ENCODE measurements around the gene USP2. TPM values are rescaled to one million over a fixed set of nuclear protein-coding genes. Genes with fewer than 3 reads are reported as not detected.

The USP2 gene
- total RNA-seq, 1 donor from 2014 or later: 2.6 TPM

DNA sequence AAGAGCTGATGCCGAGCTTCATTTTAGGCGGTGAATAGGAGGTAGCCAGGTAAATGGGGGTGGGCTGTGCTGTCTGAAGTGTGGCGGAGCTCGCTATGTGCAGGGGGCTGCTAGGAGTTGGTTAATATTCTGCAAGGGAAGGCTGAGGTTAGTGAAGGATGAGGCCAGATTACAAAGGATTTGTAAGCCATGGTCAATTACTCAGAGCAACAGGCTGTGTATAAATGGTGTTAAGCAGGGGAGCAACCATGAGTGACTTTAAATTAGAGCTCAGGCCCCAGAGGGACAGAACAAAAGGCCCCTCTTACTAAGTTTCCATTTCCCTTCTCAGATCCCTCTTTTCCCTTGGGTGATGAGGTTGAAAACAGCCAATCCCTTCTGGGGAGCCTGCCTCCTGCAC lies 57.3 kb downstream of the USP2 start:
- H3K9me3 Mint-ChIP-seq (ENCODE audit: unreplicated experiment): peaks cover 1% of the 10 kb centered on the region
- H3K27ac Mint-ChIP-seq (ENCODE audit: unreplicated experiment): no peak overlapping the region
- no peak for TF ChIP-seq CTCF (IDR thresholded peaks at IDR 0.05; ENCODE audit: partially characterized antibody, unreplicated experiment)

DNA sequence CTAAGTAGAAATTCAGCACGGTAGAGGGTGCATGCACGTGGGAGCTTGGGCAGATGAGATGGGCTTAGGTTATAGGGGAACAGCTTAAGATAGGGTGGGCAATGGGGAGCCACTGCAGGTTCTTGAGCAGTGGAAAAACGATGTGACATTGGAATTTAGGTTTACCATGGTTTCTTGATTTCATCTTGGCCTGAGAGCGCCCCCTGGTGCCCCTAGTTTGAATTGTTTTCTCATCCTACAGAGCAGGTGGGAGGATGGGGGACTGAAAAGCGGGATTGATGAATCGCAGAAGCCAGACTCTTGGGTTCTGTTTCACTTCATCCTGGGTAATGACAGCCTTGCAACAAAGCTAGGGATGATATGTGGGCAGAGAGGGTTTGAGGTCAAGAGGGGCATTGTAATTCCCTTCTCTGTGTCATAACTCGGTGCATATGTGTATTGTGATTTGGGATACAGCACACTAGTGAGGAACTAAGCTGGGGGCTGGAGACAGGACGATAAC lies 57.9 kb downstream of the USP2 start:
- no peaks in the 10 kb centered on the region for H3K36me3 Mint-ChIP-seq (ENCODE audit: unreplicated experiment)
- H3K27me3 Mint-ChIP-seq (ENCODE audit: unreplicated experiment): no peaks in the 10 kb centered on the region
- DNase-seq: peak; percentile 86
- TF ChIP-seq CTCF (IDR thresholded peaks at IDR 0.05; ENCODE audit: partially characterized antibody, unreplicated experiment): peak; percentile 90
- H3K27ac Mint-ChIP-seq (ENCODE audit: unreplicated experiment): no peak overlapping the region
- H3K9me3 Mint-ChIP-seq (ENCODE audit: unreplicated experiment): peaks cover 1% of the 10 kb centered on the region
- no peak overlapping the region for H3K4me3 Mint-ChIP-seq (ENCODE audit: unreplicated experiment)
- H3K4me1 Mint-ChIP-seq (ENCODE audit: low read depth, unreplicated experiment): peaks cover 7% of the 10 kb centered on the region

More for the DNA sequence above, 57.3 kb downstream of the USP2 start:
- H3K4me3 Mint-ChIP-seq (ENCODE audit: unreplicated experiment): no peak overlapping the region
- H3K4me1 Mint-ChIP-seq (ENCODE audit: low read depth, unreplicated experiment): peaks cover 3% of the 10 kb centered on the region
- no peak for DNase-seq
- H3K36me3 Mint-ChIP-seq (ENCODE audit: unreplicated experiment): no peaks in the 10 kb centered on the region
- H3K27me3 Mint-ChIP-seq (ENCODE audit: unreplicated experiment): no peaks in the 10 kb centered on the region

DNA sequence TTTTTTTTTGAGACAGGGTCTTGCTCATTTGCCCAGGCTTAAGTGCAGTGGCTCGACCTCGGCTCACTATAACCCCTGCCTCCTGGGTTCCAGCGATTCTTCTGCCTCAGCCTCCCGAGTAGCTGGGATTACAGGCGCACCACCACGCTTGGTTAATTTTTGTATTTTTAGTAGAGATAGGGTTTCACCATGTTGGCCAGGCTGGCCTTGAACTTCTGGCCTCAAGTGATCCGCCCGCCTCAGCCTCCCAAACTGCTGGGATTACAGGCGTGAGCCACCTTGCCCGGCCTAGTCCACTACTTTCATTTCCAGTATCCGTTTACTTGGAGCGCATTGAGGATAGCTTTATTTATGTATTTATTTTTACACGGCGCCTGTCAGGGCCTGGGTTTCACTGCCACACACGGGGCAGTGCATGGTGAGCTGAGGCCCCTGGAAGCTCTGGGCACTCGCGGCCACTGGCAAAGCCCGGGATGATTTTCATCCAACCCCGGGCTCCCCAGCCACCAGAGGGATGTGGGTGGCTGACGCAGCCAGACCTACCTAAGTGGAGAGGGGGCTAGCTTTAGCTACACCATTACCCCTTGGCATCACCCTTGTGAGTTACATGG lies 58.5 kb downstream of the USP2 start:
- H3K4me3 Mint-ChIP-seq (ENCODE audit: unreplicated experiment): no peak overlapping the region
- H3K9me3 Mint-ChIP-seq (ENCODE audit: unreplicated experiment): peaks cover 1% of the 10 kb centered on the region
- H3K36me3 Mint-ChIP-seq (ENCODE audit: unreplicated experiment): no peaks in the 10 kb centered on the region
- no peaks in the 10 kb centered on the region for H3K27me3 Mint-ChIP-seq (ENCODE audit: unreplicated experiment)
- peaks cover 8% of the 10 kb centered on the region for H3K4me1 Mint-ChIP-seq (ENCODE audit: low read depth, unreplicated experiment)
- TF ChIP-seq CTCF (IDR thresholded peaks at IDR 0.05; ENCODE audit: partially characterized antibody, unreplicated experiment): no peak
- no peak for DNase-seq
- H3K27ac Mint-ChIP-seq (ENCODE audit: unreplicated experiment): no peak overlapping the region

- no peak for DNase-seq
- H3K36me3 Mint-ChIP-seq (ENCODE audit: unreplicated experiment): no peaks in the 10 kb centered on the region
- H3K9me3 Mint-ChIP-seq (ENCODE audit: unreplicated experiment): peaks cover 1% of the 10 kb centered on the region
- no peak for TF ChIP-seq CTCF (IDR thresholded peaks at IDR 0.05; ENCODE audit: partially characterized antibody, unreplicated experiment)
- peaks cover 2% of the 10 kb centered on the region for H3K27me3 Mint-ChIP-seq (ENCODE audit: unreplicated experiment)
- H3K4me3 Mint-ChIP-seq (ENCODE audit: unreplicated experiment): no peak overlapping the region
- no peak overlapping the region for H3K27ac Mint-ChIP-seq (ENCODE audit: unreplicated experiment)
- peaks cover 8% of the 10 kb centered on the region for H3K4me1 Mint-ChIP-seq (ENCODE audit: low read depth, unreplicated experiment)
Measured at GRCh38 chr11:119322360-119322739, 59.1 kb downstream of the USP2 start.

DNA sequence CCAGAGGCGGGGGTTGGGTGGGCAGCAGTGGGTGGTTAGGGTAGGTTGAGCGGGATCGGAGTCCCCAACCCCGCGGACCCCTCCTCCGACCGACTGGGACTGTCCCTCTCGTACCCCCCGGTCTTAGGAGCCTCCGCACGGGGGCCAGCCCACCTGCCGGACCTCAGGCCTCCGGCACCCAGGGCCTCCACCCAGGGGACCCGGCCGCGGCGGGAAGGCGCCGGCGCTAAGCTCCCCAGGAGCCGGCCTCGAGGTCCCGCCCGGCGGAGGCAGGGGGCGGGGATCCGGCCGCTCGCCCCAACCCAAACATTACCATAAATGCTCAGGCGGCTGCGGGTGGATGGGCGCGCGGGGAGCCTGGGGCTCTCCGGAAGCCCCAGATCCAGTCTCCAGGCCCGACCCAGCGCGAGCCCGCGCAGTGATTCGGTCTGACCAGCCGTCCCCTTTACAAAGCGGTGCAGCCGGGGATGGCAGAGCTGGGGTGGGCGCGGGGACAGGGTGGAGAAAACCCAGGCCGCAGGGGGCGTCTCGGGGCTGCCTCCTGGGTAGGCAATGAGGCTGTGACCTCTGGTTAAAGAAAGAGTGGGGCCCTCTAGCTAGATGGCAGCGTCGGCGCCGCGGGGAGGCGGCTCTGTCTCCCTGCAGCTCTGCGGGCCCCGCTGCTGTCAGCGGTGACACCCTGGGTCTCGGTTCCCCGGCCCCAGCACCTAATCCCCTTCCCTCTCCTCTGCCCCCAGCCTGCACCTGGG lies 60.5 kb downstream of the USP2 start:
- Mint-ChIP-seq H3K27me3 (ENCODE audit: unreplicated experiment) (peaks cover 2% of the 10 kb centered on the region), H3K36me3 (ENCODE audit: unreplicated experiment) (no peaks in the 10 kb centered on the region), H3K4me1 (ENCODE audit: low read depth, unreplicated experiment) (peaks cover 8% of the 10 kb centered on the region), H3K27ac (ENCODE audit: unreplicated experiment) (no peak overlapping the region), H3K9me3 (ENCODE audit: unreplicated experiment) (peaks cover 1% of the 10 kb centered on the region), H3K4me3 (ENCODE audit: unreplicated experiment) (peak overlapping the region; percentile 83)
- TF ChIP-seq CTCF (IDR thresholded peaks at IDR 0.05; ENCODE audit: partially characterized antibody, unreplicated experiment): no peak
- DNase-seq: peak; percentile 66
